Esophagus mucosa (tissue), 1 donor: ENCODE measurements around the gene RPL10A. TPM values are rescaled to one million over a fixed set of nuclear protein-coding genes. Genes with fewer than 3 reads are reported as not detected.
A peak's percentile ranks its signal among the peaks of the same experiment; 100 is the strongest.

Source experiments
- ATAC-seq: fragments of 200-7000 bp; cut with Tn5 transposase; one replicate; pipeline ENCODE4 v1.9.1; 2020
- total RNA-seq: library from RNA; stranded (reverse); gene quantifications from one replicate; pipeline ENCODE4 v1.2.4, GENCODE V29; 2023
- donor health status: DM: yes; HTN: yes; CAD: no.

Gene RPL10A
- total RNA-seq, 1 donor from 2014 or later = 1,723 TPM

DNA sequence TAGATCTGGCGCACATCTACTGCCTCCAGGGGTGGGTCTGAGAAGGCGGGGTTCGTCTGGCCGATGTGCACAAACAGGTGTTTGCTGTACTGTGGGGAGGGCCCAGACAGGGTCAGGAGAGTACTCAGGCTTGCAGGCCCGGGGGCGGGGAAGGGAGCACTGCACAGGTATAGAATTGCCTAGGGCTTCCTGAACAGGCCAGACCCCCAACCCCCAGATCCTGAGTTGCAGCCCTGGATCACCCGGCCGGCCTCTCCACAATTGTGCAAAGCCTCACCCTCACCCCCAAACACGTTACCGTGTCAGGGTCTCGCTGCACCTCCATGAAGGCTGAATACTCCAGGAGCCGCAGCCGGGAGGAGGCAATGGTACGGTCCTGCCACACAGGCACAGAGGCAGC, 7.8 kb downstream of the RPL10A start:
- peak; percentile 34 for ATAC-seq

- no peak for ATAC-seq
Measured at GRCh38 chr6:35477028-35477427, 8.8 kb downstream of the RPL10A start.

DNA sequence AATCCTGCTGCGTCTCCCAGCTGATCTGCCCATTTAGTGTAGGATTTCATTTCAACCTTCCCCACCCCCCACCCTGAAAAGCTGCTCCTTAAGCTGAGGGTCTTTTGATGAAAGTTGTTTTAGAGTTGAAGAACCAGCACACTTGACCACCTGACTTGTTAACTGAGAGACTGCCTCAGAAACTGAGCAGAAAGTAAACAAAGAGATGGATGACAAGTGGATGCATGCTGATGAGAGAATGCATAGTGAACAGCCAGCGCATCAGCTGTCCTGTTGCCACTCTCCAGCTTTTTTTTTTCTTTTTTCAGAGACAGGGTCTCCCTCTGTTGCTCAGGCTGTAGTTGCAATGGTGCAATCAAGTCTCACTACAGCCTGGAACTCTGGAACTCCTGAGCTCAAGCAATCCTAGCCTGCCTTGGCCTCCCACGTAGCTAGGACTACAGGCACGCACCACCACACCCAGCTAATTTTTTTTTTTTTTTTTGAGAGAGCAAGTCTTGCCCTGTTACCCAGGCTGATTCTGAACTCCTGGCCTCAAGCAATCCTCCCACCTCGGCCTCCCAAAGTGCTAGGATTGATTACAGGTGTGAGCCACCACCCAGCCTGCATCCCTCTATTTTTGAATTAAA, 9.5 kb downstream of the RPL10A start:
- no peak for ATAC-seq

GRCh38 chr6:35478259-35478658, 10.1 kb downstream of the RPL10A start:
- no peak for ATAC-seq

DNA sequence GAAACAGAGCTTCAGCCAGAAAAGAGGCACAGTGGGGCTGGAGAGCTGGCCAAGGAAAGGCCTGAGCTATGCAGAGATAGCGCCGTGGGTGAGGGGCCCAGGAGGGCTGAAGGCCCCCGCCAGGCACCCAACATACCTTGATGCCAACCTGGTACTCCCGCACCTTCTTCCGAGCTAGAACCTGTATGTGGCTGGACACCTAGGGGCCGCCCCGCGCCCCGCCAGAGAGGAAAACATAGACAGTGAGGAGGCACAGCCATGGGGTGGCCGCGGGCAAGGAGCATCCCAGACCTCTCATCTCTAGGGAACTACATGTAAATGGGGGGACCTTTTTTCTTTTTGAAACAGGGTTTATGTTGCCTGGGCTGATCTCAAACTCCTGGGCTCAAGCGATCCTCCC, 12.0 kb downstream of the RPL10A start:
- ATAC-seq = no peak

DNA sequence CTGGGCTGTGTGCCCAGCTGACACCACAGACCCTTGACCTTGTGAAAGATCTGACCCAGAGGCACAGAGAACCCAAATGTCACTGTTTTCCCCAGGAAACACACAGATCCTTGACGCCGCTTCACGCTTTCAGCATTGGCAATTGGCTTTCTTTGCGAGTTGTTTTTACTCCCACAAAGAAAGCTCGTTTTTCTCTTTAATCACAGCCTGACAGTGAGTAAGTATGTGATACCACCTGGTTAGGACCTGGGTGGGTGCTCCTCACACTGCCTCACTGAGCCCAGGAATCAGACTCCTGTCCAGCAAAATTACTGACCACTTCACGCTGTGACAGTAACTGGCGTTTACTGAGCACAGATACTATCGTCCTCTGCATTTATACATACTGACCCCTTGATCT, 13.0 kb downstream of the RPL10A start:
- no peak for ATAC-seq

- no peak for ATAC-seq
Measured at GRCh38 chr6:35483062-35483461, 14.9 kb downstream of the RPL10A start.

- ATAC-seq = no peak
Measured at GRCh38 chr6:35483490-35483889, 15.3 kb downstream of the RPL10A start.

DNA sequence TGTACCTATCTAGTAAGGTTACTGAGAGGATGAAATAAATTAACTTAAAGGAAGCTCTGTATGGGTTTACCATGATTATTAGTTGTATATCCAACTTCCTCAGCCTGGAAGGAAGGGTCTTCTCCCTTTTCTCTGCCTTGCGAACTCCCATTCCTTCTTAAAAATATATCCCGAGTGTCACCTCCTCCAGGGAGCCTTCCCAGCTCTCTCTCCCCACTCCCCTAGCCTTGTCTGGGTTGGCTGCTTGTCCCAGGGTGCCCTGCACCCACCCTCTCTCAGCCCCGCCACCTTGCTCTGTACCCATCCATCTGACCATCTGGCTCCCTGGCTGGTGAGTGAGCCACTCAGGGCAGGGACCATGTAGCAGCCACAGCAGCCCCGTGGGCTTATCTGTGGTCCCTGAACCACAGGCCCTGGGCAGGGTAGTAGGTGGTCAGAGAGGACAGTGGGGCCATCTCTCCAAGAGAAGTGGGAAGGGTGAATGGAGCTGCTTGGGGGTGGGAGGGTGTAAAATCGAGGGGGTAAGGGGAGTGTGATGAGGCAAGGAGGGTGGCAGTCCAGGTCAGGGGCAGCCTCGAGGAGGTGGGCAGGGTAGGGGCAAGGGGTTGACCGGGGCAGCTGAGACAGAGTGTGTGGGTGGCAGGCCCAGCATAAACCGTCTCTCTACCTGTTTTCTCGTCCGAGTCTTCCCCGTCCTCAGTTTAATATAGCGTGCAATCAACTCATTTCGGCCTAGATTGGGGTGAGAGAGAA, 15.9 kb downstream of the RPL10A start:
- no peak for ATAC-seq

- peak; percentile 15 for ATAC-seq
Measured at GRCh38 chr6:35484921-35485392, 16.8 kb downstream of the RPL10A start.

- peak; percentile 59 for ATAC-seq
Measured at GRCh38 chr6:35485402-35485877, 17.2 kb downstream of the RPL10A start.

DNA sequence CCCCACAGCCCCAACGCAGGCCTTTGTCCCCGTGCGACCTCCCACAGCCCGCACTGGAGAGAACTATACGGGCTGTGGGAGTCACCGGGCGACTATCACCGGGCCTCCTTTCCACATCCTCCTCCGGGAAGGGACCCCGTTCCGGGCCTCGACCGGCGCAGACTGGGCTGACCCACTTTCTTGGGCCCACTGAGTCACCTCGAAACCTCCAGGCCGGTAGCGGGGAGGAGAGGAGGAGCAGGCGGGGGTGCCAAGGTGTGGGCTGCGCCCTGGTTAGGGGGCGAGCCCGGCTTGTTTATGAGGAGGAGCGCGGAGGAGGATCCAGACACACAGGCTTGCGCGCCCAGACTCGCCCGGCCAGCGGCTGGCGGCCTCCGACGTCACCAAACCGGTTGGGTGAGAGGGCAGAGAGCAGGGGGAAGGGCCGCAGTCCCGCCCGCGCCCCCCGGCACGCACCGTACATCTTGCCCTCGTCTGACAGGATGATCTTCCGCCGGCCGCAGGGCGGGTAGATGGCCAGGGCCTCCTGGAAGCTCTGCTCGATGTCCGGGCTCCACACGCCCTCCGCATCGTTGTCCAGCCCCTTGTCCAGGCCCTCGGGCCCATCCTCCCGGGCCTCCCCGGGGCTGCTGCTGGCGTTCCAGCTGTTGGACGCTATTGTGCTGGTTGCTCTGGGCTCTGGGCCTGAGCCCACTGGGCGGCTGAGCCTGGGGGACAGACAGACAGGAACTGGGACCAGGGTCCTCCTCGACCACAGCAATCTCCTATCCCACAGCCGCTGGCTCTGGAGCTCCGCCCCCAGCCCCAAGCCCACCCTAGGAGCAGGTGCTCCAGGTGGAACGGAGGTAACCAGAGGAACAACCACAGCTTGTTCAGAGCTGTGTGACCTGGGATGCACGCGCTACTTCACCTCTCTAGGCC, 18.1 kb downstream of the RPL10A start:
- peak; percentile 90 for ATAC-seq

DNA sequence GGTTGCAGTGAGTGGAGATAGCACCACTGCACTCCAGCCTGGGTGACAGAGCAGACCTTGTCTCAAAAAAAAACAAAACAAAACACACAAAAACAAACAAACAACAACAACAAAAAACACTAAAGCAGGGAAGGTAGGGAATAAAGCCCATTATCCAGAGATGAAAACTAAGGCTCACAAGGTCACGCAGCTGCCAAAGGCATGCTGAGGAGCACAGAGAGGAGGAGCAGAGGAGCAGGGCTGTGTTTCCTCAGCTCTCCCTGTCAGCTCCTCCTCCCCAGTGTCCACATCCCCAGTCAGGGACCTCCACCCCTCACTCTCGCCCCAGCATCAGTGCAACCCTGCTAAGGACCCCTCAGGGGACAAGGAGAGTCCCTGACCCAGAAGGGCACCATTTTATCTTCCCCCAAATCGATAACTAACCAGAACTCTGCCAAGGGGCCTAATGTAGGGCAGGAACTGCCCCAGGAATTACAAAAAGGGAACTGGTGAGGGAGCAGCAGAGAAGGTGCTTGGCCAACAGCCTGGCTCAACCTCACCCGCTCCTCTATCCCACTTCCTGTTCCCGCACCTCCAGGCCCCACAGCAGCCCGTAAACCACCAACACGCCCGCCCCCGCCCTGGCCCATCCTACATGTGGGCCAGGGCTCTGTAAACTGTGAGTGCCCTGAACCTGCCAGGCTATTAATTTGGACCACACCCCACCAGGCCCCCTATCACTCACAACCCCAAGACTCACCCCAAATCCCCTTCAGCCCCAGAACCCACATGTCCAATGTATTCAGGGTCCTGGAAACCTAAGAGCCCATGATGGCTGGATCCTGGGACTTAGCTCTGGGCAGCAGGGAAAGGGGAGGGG, 19.7 kb downstream of the RPL10A start:
- peak; percentile 32 for ATAC-seq

GRCh38 chr6:35488517-35488862, 20.3 kb downstream of the RPL10A start:
- ATAC-seq = no peak

- peak; percentile 10 for ATAC-seq
Measured at GRCh38 chr6:35489066-35489465, 20.9 kb downstream of the RPL10A start.

- ATAC-seq = no peak
Measured at GRCh38 chr6:35489995-35490791, 22.0 kb downstream of the RPL10A start.

- ATAC-seq = no peak
Measured at GRCh38 chr6:35490821-35491557, 22.8 kb downstream of the RPL10A start.

- no peak for ATAC-seq
Measured at GRCh38 chr6:35491558-35492257, 23.5 kb downstream of the RPL10A start.

GRCh38 chr6:35492258-35492973, 24.2 kb downstream of the RPL10A start:
- ATAC-seq = no peak
